Neural cell (in vitro differentiated cells): ENCODE measurements around the gene ORM1.
"Not testable (repeated sequence)": the region's sequence is repeated elsewhere in the genome, so short reads cannot be mapped to it uniquely, and the experiment has no call there.

Source experiments
- CTCF ChIP-seq: fragments of 450-650 bp; IDR thresholded peaks from 2 replicates; pipeline ENCODE4 v1.5.1; 2014; ENCODE audit warnings: antibody characterized with exemption, mild to moderate bottlenecking, moderate library complexity; ENCODE audit not compliant: poor library complexity, severe bottlenecking
- EP300 ChIP-seq: fragments of 450-650 bp; conservative IDR thresholded peaks from 2 replicates; pipeline ENCODE4 v1.6.1; 2014; ENCODE audit warnings: antibody characterized with exemption, mild to moderate bottlenecking, moderate library complexity; ENCODE audit not compliant: poor library complexity, severe bottlenecking
- POLR2AphosphoS5 ChIP-seq: IDR thresholded peaks from 2 replicates; pipeline ENCODE4 v1.6.1; 2012

GRCh38 chr9:114325684-114326254, 2.9 kb downstream of the ORM1 start:
- not testable (repeated sequence) for TF ChIP-seq CTCF, POLR2AphosphoS5, EP300
